ENCODE data around the gene MAN1C1. TPM values are rescaled to one million over a fixed set of nuclear protein-coding genes. Genes with fewer than 3 reads are reported as not detected.

Gene MAN1C1
- total and polyA plus RNA-seq, 10 of the 15 experiments (the other 5 are each of a cell fraction or from before 2014, with no cell fraction given) = 0.12 to 0.56 (median 0.22) TPM; not detected in 3

- FAIRE-seq (no peak), ATAC-seq (no peak; the same call in 2 of the 3 replicates), DNase-seq (ENCODE audit: low read depth, low spot score) (no peak)
- peaks cover 3% of the 10 kb centered on the region; the same call in 1 of the 2 replicates for H4K20me1 ChIP-seq (ENCODE audit: control insufficient read depth, insufficient read depth)
- intact Hi-C loops (cut with micrococcal nuclease; ENCODE audit: unreplicated experiment) (no loop called here), in situ Hi-C loops (cut with MboI) (no loop called here)
- ChIA-PET RAD21 (ENCODE audit: unreplicated experiment) (no interaction called here), SMC1A (ENCODE audit: uncharacterized antibody, unreplicated experiment) (no interaction called here), CTCF (interaction anchor here (0.9 kb wide), 1 partner anchor 41 kb away, joined by 3 read pairs; no protein-coding TSS in a partner anchor), POLR2A (interaction anchor here (0.6 kb wide), 1 partner anchor 176 kb away, joined by 3 read pairs; no protein-coding TSS in a partner anchor)
- no peak overlapping the region for H3K9ac ChIP-seq (ENCODE audit: control insufficient read depth, insufficient read depth, low read length)
- H2AFZ ChIP-seq (ENCODE audit: control insufficient read depth, low read depth, low read length) = no peak overlapping the region
- 13% methylated on average over 17 of the region's 17 CpGs for WGBS (ENCODE audit: insufficient coverage, insufficient replicate concordance, low lambda C conversion rate, missing lambda C conversion rate)
- H3K4me3 ChIP-seq = no peak overlapping the region
- no peaks in the 10 kb centered on the region for H3K9me3 ChIP-seq (replicated peaks; ENCODE audit: control insufficient read depth, insufficient read depth, low read length)
- H3K79me2 ChIP-seq (ENCODE audit: control insufficient read depth, insufficient read depth, low read length) = no peaks in the 10 kb centered on the region
- H3K4me2 ChIP-seq (ENCODE audit: control insufficient read depth, insufficient read depth) = no peak overlapping the region
- H3K27me3 ChIP-seq (replicated peaks in 1 of 2; ENCODE audit: control insufficient read depth in 2 of 2, insufficient read depth in 2 of 2, low read length in 1 of 2) = peaks cover 3 to 6% of the 10 kb centered on the region in 2 experiments
- TF ChIP-seq MXI1 (IDR thresholded peaks at IDR 0.05; ENCODE audit: low read depth, low read length) (no peak), RAD21 (IDR thresholded peaks at IDR 0.05; ENCODE audit: insufficient read depth, low read depth, low read length) (0 out of 2 replicates have a peak, but pooled peaks have one; percentile 2)
- H3K36me3 ChIP-seq (ENCODE audit: control insufficient read depth in 2 of 2, insufficient read depth in 2 of 2, low read length in 1 of 2) = no peaks in the 10 kb centered on the region
- no peak overlapping the region for H3K27ac ChIP-seq (ENCODE audit: control insufficient read depth, insufficient read depth)
- no TSS peak for BruUV-seq (replicated peaks)
- H3K4me1 ChIP-seq (ENCODE audit: control insufficient read depth, insufficient read depth, low read length) = no peaks in the 10 kb centered on the region
Observed at GRCh38 chr1:25754470-25755181, 138.0 kb downstream of the MAN1C1 start.

DNA sequence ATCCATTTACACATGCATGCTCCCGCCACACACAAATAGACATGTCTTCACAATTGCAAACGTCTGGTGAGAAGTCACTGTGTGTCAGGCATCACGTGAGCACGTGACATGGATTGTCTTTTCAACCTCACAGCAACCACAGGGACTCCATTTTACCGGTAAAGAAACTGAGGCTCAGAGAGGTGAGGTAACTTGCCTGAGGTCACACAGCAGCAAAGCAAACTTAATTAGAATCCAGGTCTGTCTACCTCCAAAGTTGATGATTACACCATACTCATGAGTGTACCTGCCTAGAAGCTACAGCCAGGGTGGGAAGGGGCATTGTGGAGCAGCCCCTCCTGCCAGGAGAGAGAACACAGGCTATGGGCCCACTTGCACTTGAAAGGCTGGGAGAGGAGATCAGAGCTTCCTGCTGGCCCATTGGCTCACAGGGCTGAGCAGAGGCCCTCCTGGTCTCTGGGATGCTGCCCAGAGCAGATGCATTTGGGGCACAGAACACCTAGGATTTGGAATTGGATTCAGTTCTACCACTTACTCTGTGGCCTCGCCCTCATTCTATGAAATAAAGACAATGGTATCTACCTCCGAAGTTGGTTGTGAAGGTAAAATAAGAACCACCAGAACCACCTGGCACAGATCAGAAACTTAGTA is 139.0 kb downstream of the MAN1C1 start:
- BruUV-seq (replicated peaks) = no TSS peak
- H3K9me3 ChIP-seq (replicated peaks; ENCODE audit: control insufficient read depth, insufficient read depth, low read length) = no peaks in the 10 kb centered on the region
- H2AFZ ChIP-seq (ENCODE audit: control insufficient read depth, low read depth, low read length) = no peak overlapping the region
- H3K4me1 ChIP-seq (ENCODE audit: control insufficient read depth, insufficient read depth, low read length) = no peaks in the 10 kb centered on the region
- peaks cover 3% of the 10 kb centered on the region; the same call in 1 of the 2 replicates for H4K20me1 ChIP-seq (ENCODE audit: control insufficient read depth, insufficient read depth)
- FAIRE-seq = no peak
- SMC1A ChIA-PET (ENCODE audit: uncharacterized antibody, unreplicated experiment) = no interaction called here
- no peak for ATAC-seq
- no peak overlapping the region for H3K9ac ChIP-seq (ENCODE audit: control insufficient read depth, insufficient read depth, low read length)
- H3K27me3 ChIP-seq (replicated peaks in 1 of 2; ENCODE audit: control insufficient read depth in 2 of 2, insufficient read depth in 2 of 2, low read length in 1 of 2) = peaks cover 3 to 5% of the 10 kb centered on the region in 2 experiments
- no peak overlapping the region for H3K27ac ChIP-seq (ENCODE audit: control insufficient read depth, insufficient read depth)
- 26% methylated on average over 7 of the region's 7 CpGs for WGBS (ENCODE audit: insufficient coverage, insufficient replicate concordance, low lambda C conversion rate, missing lambda C conversion rate)
- POLR2A ChIA-PET = interaction anchor here (0.6 kb wide), 1 partner anchor 175 kb away, joined by 3 read pairs; no protein-coding TSS in a partner anchor
- TF ChIP-seq LARP7 (IDR thresholded peaks at IDR 0.05) (no peak), BHLHE40 (IDR thresholded peaks at IDR 0.05; ENCODE audit: borderline replicate concordance in 1 of 2, low read depth in 2 of 2, low read length in 1 of 2) (peak in 1 of 2 experiments; percentile 47; a peak in 1 of 4 replicates), NR2C2 (IDR thresholded peaks at IDR 0.05; ENCODE audit: borderline replicate concordance, control insufficient read depth, insufficient read length, low read depth) (no peak), FOS (IDR thresholded peaks at IDR 0.05; ENCODE audit: borderline replicate concordance, extremely low read depth, insufficient read length) (no peak), RAD51 (IDR thresholded peaks at IDR 0.05) (no peak), ZNF217 (IDR thresholded peaks at IDR 0.05) (no peak)
- no peak overlapping the region for H3K4me3 ChIP-seq
- in situ Hi-C loops (cut with MboI) = no loop called here
- intact Hi-C loops (cut with micrococcal nuclease; ENCODE audit: unreplicated experiment) = no loop called here
- no peaks in the 10 kb centered on the region for H3K36me3 ChIP-seq (ENCODE audit: control insufficient read depth in 2 of 2, insufficient read depth in 2 of 2, low read length in 1 of 2)
- H3K79me2 ChIP-seq (ENCODE audit: control insufficient read depth, insufficient read depth, low read length) = no peaks in the 10 kb centered on the region
- no peak overlapping the region for H3K4me2 ChIP-seq (ENCODE audit: control insufficient read depth, insufficient read depth)
- RAD21 ChIA-PET (ENCODE audit: unreplicated experiment) = no interaction called here
- CTCF ChIA-PET = interaction anchor here (0.9 kb wide), 1 partner anchor 40 kb away, joined by 3 read pairs; no protein-coding TSS in a partner anchor
- no peak for DNase-seq (ENCODE audit: low read depth, low spot score)

Measured in GM12878 (cell line).